K562 treated with DMSO at 1 percent for 12 hours (cell line): ENCODE measurements around the gene SUSD1. TPM values are rescaled to one million over a fixed set of nuclear protein-coding genes. Genes with fewer than 3 reads are reported as not detected.

ENCODE experiments used
- total RNA-seq: library from RNA; unstranded; fragments of 300-600 nt; gene quantifications from 2 replicates; pipeline ENCODE4 v1.2.3, GENCODE V29; 2022; ENCODE audit not compliant: insufficient read depth

Gene SUSD1
- 11.0 and 29.3 TPM in 2 replicates for total RNA-seq

DNA sequence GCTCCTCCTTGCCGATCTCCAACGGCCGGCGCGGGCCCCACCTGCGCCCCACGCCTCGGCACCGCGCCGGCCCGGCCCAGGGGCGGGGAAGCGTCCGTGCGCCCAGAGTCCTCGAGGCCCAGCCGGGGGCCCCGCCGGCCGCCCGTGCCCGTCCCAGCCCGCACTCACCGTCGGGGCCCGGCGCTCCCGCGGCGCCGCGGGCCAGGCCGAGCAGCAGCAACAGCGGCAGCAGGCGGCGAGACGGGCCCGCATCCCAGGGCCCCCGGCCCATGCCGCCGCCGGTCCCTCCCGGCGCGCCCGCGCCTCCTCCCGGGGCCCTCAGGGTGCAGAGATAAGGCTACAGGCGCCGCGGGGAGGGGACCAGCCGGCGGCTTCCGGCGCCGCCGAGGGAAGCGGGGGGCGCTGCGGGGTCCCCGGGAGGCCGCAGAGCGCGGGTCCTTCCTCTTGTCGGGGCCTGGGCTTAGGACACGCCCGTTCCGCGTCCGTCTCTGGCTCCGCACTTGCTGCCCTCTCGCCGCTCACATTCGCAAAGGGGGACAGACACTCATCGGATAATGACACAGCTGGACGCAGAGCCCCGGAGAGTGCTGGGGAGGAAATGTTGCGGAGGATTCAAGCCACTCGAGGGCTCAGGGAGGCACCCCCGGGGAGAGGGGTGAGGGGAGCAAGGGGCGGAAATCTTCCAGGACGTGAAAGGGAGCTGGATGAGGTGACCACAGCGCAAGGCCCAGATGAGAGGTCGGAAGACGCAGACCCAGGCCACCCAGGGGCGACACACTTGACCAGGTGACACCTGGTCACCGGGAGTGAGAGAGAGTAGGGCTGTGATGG is at the start of gene SUSD1:
TSS of gene SUSD1 (minus strand) at position 333 of the 831 bp plus-strand sequence. CDS start at position 271, 62 bp downstream.

Other genes starting within 250 kb of the SUSD1 start
- 8.2 and 37.3 TPM in 2 replicates for gene PTBP3, start 158.3 kb upstream of the SUSD1 start, total RNA-seq
- gene HSDL2, start 204.8 kb upstream of the SUSD1 start, total RNA-seq: 12.9 and 27.1 TPM in 2 replicates